ENCODE measurements around the gene CYB5A. TPM values are rescaled to one million over a fixed set of nuclear protein-coding genes. Genes with fewer than 3 reads are reported as not detected.
"Not testable (repeated sequence)": the region's sequence is repeated elsewhere in the genome, so short reads cannot be mapped to it uniquely, and the experiment has no call there.

Gene CYB5A
- total RNA-seq: 3.8 TPM

- Histone ChIP-seq H3K4me1 (ENCODE audit: insufficient read depth, low read length) (peaks cover 21% of the 10 kb centered on the region), H3K27me3 (ENCODE audit: insufficient read depth, low read length) (no peaks in the 10 kb centered on the region), H3K9me3 (ENCODE audit: low read depth, low read length) (no peaks in the 10 kb centered on the region), H3K4me3 (ENCODE audit: low read length) (peak within 1 kb of the TSS; percentile 79)
Observed at GRCh38 chr18:74291771-74292540, at the start of gene CYB5A. Gene CYB5A, minus strand, starts transcription at chr18:74291963. Its CDS starts 88 bp downstream, at chr18:74291875.

- Histone ChIP-seq H3K4me1 (ENCODE audit: insufficient read depth, low read length) (peaks cover 10% of the 10 kb centered on the region), H3K27me3 (ENCODE audit: insufficient read depth, low read length) (peaks cover 8% of the 10 kb centered on the region), H3K4me3 (ENCODE audit: low read length) (no peak overlapping the region), H3K9me3 (ENCODE audit: low read depth, low read length) (no peaks in the 10 kb centered on the region)
Observed at GRCh38 chr18:74337912-74338309, 46.1 kb upstream of the CYB5A start.

GRCh38 chr18:74337155-74337911, 45.6 kb upstream of the CYB5A start:
- Histone ChIP-seq H3K4me1 (ENCODE audit: insufficient read depth, low read length) (peaks cover 10% of the 10 kb centered on the region), H3K4me3 (ENCODE audit: low read length) (no peak overlapping the region), H3K9me3 (ENCODE audit: low read depth, low read length) (no peaks in the 10 kb centered on the region), H3K27me3 (ENCODE audit: insufficient read depth, low read length) (peaks cover 8% of the 10 kb centered on the region)

- Histone ChIP-seq H3K27me3 (ENCODE audit: insufficient read depth, low read length) (peaks cover 8% of the 10 kb centered on the region), H3K4me1 (ENCODE audit: insufficient read depth, low read length) (peaks cover 10% of the 10 kb centered on the region), H3K9me3 (ENCODE audit: low read depth, low read length) (no peaks in the 10 kb centered on the region), H3K4me3 (ENCODE audit: low read length) (no peak overlapping the region)
Observed at GRCh38 chr18:74336656-74337055, 44.9 kb upstream of the CYB5A start.

- Histone ChIP-seq H3K27me3 (ENCODE audit: insufficient read depth, low read length) (peaks cover 2% of the 10 kb centered on the region), H3K9me3 (ENCODE audit: low read depth, low read length) (no peaks in the 10 kb centered on the region)
Observed at GRCh38 chr18:74334242-74334893, 42.6 kb upstream of the CYB5A start.

GRCh38 chr18:74333091-74333490, 41.3 kb upstream of the CYB5A start:
- H3K4me1 ChIP-seq (ENCODE audit: insufficient read depth, low read length): peaks cover 10% of the 10 kb centered on the region
- no peaks in the 10 kb centered on the region for H3K9me3 ChIP-seq (ENCODE audit: low read depth, low read length)
- no peaks in the 10 kb centered on the region for H3K27me3 ChIP-seq (ENCODE audit: insufficient read depth, low read length)
- H3K4me3 ChIP-seq (ENCODE audit: low read length): no peak overlapping the region

More at GRCh38 chr18:74334242-74334893, 42.6 kb upstream of the CYB5A start:
- Histone ChIP-seq H3K4me1 (ENCODE audit: insufficient read depth, low read length) (peaks cover 10% of the 10 kb centered on the region), H3K4me3 (ENCODE audit: low read length) (no peak overlapping the region)

- Histone ChIP-seq H3K4me3 (ENCODE audit: low read length) (no peak overlapping the region), H3K9me3 (ENCODE audit: low read depth, low read length) (no peaks in the 10 kb centered on the region), H3K27me3 (ENCODE audit: insufficient read depth, low read length) (no peaks in the 10 kb centered on the region), H3K4me1 (ENCODE audit: insufficient read depth, low read length) (peaks cover 10% of the 10 kb centered on the region)
Observed at GRCh38 chr18:74331404-74331803, 39.6 kb upstream of the CYB5A start.

- no peak overlapping the region for H3K4me3 ChIP-seq (ENCODE audit: low read length)
- H3K27me3 ChIP-seq (ENCODE audit: insufficient read depth, low read length): no peaks in the 10 kb centered on the region
- H3K9me3 ChIP-seq (ENCODE audit: low read depth, low read length): no peaks in the 10 kb centered on the region
- H3K4me1 ChIP-seq (ENCODE audit: insufficient read depth, low read length): peaks cover 9% of the 10 kb centered on the region
Observed at GRCh38 chr18:74329688-74330205, 38.0 kb upstream of the CYB5A start.

- no peak overlapping the region for H3K4me3 ChIP-seq (ENCODE audit: low read length)
- no peaks in the 10 kb centered on the region for H3K27me3 ChIP-seq (ENCODE audit: insufficient read depth, low read length)
- no peaks in the 10 kb centered on the region for H3K9me3 ChIP-seq (ENCODE audit: low read depth, low read length)
- no peaks in the 10 kb centered on the region for H3K4me1 ChIP-seq (ENCODE audit: insufficient read depth, low read length)
Observed at GRCh38 chr18:74328206-74328605, 36.4 kb upstream of the CYB5A start.

GRCh38 chr18:74326791-74327190, 35.0 kb upstream of the CYB5A start:
- not testable (repeated sequence) for H3K27me3 ChIP-seq (ENCODE audit: insufficient read depth, low read length); H3K4me1 ChIP-seq (ENCODE audit: insufficient read depth, low read length); H3K9me3 ChIP-seq (ENCODE audit: low read depth, low read length); H3K4me3 ChIP-seq (ENCODE audit: low read length)

GRCh38 chr18:74326231-74326630, 34.5 kb upstream of the CYB5A start:
- no peaks in the 10 kb centered on the region for H3K27me3 ChIP-seq (ENCODE audit: insufficient read depth, low read length)
- H3K9me3 ChIP-seq (ENCODE audit: low read depth, low read length): no peaks in the 10 kb centered on the region
- no peaks in the 10 kb centered on the region for H3K4me1 ChIP-seq (ENCODE audit: insufficient read depth, low read length)
- no peak overlapping the region for H3K4me3 ChIP-seq (ENCODE audit: low read length)

GRCh38 chr18:74316257-74317170, 24.8 kb upstream of the CYB5A start:
- Histone ChIP-seq H3K4me3 (ENCODE audit: low read length) (no peak overlapping the region), H3K4me1 (ENCODE audit: insufficient read depth, low read length) (no peaks in the 10 kb centered on the region), H3K27me3 (ENCODE audit: insufficient read depth, low read length) (no peaks in the 10 kb centered on the region), H3K9me3 (ENCODE audit: low read depth, low read length) (no peaks in the 10 kb centered on the region)

GRCh38 chr18:74315464-74316256, 23.9 kb upstream of the CYB5A start, which contains the start of gene C18orf63:
Gene C18orf63, plus strand, starts transcription at chr18:74315839. Its CDS starts 2,027 bp downstream, at chr18:74317866.
- H3K27me3 ChIP-seq (ENCODE audit: insufficient read depth, low read length): no peaks in the 10 kb centered on the region
- no peak within 1 kb of the TSS for H3K4me3 ChIP-seq (ENCODE audit: low read length)
- H3K9me3 ChIP-seq (ENCODE audit: low read depth, low read length): no peaks in the 10 kb centered on the region
- no peaks in the 10 kb centered on the region for H3K4me1 ChIP-seq (ENCODE audit: insufficient read depth, low read length)
